Lower leg skin (tissue), 4 donors: Measurements from ENCODE around the gene CHN2. TPM values are rescaled to one million over a fixed set of nuclear protein-coding genes. Genes with fewer than 3 reads are reported as not detected.

Experiments
- DNase-seq, 2 donors: peaks; one replicate each; pipeline ENCODE4 v3.0.0-alpha.2; 2019; ENCODE audit warnings: low spot score in 2 of 2
- H3K4me3 ChIP-seq: fragments of 200-600 bp; sonication (generic); 2 replicates; pipeline ENCODE4 v1.5.1; 2017; ENCODE audit warnings: mild to moderate bottlenecking, low read depth; ENCODE audit not compliant: poor library complexity, severe bottlenecking
- CTCF ChIP-seq, 3 donors: fragments of 450-650 bp; IDR thresholded peaks; one replicate each; pipeline ENCODE4 v1.5.1; 2016; ENCODE audit warnings: antibody characterized with exemption in 3 of 3, mild to moderate bottlenecking in 3 of 3, moderate library complexity in 2 of 3
- POLR2A ChIP-seq, 2 donors: fragments of 450-650 bp; IDR thresholded peaks; one replicate each; pipeline ENCODE4 v1.6.1; 2016 to 2017; ENCODE audit warnings: antibody characterized with exemption in 2 of 2, mild to moderate bottlenecking in 1 of 2, moderate library complexity in 1 of 2
- WGBS, 2 donors: methylation state at CpG; one replicate each; pipeline ENCODE4 v1.1.5; 2018; 5-methylcytosine and 5-hydroxymethylcytosine counted together
- intact Hi-C: fragments of 100-400 bp; cut with DNase I; formaldehyde crosslinking; loops from one replicate; pipeline ENCODE4 v1.15.0; 2023; ENCODE audit warnings: low total_unique reads
- total RNA-seq, 4 donors: library from RNA; depleted of rRNA; stranded (reverse); fragments of >200 nt; gene quantifications; one replicate each; pipeline ENCODE4 v1.1.0, GENCODE V29; 2016

The CHN2 gene
- total RNA-seq, 4 donors from 2014 or later: 1.0 to 3.8 (median 2.0) TPM

DNA sequence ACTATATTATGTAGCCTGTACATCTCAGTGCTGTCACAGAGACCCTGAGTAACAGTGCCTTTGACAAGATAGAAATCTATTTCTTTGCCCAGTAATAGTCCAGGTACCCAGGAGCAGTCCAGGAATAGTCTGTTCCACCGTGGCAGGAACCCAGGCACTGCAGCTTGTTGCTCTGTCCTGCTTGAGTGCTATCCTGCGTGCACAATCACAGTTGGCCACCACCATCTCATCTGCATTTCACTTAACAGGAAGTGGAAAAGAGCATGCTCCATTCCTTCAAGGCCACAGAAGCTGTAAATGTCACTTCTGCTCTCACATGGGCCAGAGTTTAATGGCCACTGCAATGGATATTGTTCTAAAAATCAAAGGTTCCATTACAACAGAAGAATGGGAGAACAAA lies 307.6 kb downstream of the CHN2 start:
- no peak overlapping the region for H3K4me3 ChIP-seq
- 77 to 92% methylated on average over 2 of the region's 2 CpGs for WGBS, 2 donors
- DNase-seq: no peak
- intact Hi-C loops: no loop called here
- TF ChIP-seq POLR2A (IDR thresholded peaks at IDR 0.05): no peak
- no peak for TF ChIP-seq CTCF (IDR thresholded peaks at IDR 0.05)

DNA sequence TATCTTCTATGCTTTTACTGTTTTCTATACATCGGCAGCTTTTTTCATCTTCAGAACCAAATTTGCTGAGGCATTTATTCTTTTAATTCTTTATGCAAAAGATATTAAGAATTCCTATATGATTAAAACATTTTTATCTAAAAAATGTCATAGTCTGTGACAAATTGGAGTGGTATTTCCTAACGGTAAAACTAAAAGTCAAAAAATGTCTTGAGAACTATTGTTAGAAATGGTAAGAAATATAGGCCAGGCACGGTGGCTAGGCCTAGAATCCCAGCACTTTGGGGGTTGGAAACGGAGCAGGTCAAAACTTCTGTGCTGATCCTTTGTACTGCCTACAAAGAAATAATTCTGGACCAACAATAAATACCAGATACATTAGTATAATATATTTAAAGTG lies 311.4 kb downstream of the CHN2 start:
- intact Hi-C loops: no loop called here
- WGBS, 2 donors: 77 to 89% methylated on average over 4 of the region's 4 CpGs
- H3K4me3 ChIP-seq: no peak overlapping the region
- TF ChIP-seq POLR2A (IDR thresholded peaks at IDR 0.05) (no peak), CTCF (IDR thresholded peaks at IDR 0.05) (no peak)
- DNase-seq: no peak

DNA sequence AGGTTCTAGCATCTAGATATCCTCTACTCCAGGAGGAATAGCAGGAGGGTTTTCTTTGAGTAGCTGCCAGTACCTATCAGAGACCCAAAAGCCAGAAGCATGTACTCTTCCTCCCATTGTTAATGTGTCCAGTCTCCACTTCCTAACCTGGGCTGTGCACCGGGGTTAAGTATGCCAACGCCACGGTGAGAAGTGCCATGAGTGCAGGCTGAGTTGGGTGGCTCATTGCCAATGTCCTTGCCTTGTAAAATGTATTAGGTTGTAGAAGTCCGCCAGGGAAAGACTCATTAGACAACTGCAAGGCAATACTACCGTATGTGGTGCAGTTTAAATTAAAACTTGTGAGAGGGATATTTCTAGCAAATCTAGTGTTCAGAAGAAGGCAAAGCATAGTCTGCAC lies 314.0 kb downstream of the CHN2 start:
- 76 to 79% methylated on average over 5 of the region's 5 CpGs for WGBS, 2 donors
- TF ChIP-seq POLR2A (IDR thresholded peaks at IDR 0.05): no peak
- TF ChIP-seq CTCF (IDR thresholded peaks at IDR 0.05): no peak
- H3K4me3 ChIP-seq: no peak overlapping the region
- no peak for DNase-seq
- intact Hi-C loops: no loop called here

DNA sequence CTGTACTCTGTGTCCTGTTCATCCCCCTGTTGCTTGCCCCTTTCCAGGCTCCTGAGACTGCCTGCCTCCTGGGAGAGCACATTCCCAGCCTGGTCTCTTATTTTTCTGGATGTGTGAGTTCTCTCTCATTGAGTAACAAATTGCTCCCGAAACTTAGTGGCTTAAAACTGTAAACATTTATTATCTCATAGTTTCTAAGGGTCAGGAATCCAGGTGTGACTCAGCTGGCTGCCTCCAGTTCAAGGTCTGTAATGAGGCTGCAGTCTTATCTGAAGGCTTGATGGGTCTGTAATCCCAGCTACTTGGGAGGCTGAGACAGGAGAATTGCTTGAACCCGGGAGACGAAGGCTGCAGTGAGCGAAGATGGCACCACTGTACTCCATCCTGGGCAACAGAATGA lies 315.5 kb downstream of the CHN2 start:
- intact Hi-C loops: no loop called here
- H3K4me3 ChIP-seq: no peak overlapping the region
- no peak for DNase-seq
- 97% methylated on average over 4 of the region's 4 CpGs for WGBS, 2 donors
- no peak for TF ChIP-seq CTCF (IDR thresholded peaks at IDR 0.05)

- DNase-seq: no peak
- intact Hi-C loops: no loop called here
- TF ChIP-seq POLR2A (IDR thresholded peaks at IDR 0.05) (no peak), CTCF (IDR thresholded peaks at IDR 0.05) (no peak)
- no peak overlapping the region for H3K4me3 ChIP-seq
- WGBS, 2 donors: 45 to 59% methylated on average over 1 of the region's 1 CpG
These were observed 316.8 kb downstream of the CHN2 start for GRCh38 chr7:29511337-29511736.

DNA sequence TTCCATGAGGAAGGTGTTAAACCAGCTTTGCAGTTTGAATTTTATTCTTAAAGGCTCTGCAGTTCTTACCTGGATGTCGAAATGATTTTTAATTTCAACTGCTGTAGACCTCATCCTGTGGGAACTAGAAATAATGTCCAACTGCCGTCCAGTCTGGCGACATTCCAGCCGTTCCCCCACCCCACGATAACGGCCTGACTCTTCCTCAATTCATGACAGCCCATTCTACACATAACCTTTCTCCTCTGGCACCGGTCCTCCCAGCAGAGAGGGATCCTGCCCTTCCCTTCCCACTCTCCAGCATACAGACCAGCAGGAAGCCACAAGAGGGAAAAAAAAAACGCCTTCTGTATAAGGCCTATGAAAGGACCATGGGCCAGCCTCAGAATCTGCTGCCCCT lies 317.3 kb downstream of the CHN2 start:
- WGBS, 2 donors: 56 to 60% methylated on average over 8 of the region's 8 CpGs
- intact Hi-C loops: no loop called here

More for the DNA sequence above, 317.3 kb downstream of the CHN2 start:
- H3K4me3 ChIP-seq: no peak overlapping the region
- DNase-seq: no peak
- no peak for TF ChIP-seq CTCF (IDR thresholded peaks at IDR 0.05)
- no peak for TF ChIP-seq POLR2A (IDR thresholded peaks at IDR 0.05)
